ENCODE results near the gene C1QTNF9. TPM values are rescaled to one million over a fixed set of nuclear protein-coding genes. Genes with fewer than 3 reads are reported as not detected.

C1QTNF9 gene
- total RNA-seq, 1 experiment from 2014 or later, result not detected

DNA sequence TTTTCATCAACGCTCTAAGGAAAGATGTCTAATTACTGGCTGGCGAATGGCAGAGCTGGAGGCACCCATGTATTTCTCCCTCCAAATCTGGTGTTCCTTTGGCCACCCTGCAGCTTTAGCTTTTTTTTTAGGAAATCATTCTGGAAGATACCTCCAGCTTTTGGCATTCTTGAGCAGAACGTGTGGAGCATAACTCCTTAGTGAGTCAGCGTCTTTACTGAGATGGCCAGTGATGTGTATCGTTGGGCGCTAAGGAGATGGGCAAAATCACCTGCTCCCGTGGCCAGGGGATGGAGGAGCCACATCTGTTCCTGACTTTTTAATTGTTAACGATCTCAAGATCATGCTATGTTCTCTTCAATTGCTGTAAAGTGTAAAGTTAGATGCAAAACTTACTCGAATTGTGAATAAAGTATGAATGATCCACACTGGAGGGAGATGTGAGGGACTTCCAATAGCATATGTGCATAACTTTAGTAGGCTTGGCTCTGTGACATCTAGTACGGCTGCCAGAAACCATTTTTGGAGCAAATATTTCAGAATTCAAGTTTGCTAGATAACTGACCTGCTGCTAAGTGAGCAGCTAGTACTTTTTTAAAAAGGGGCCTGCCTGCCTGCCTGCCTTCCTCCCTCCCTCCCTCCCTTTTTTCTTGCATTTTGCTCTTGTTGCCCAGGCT lies 24.4 kb upstream of the C1QTNF9 start:
- intact Hi-C loops (cut with micrococcal nuclease), result no loop called here
- no peak overlapping the region for H3K27ac Mint-ChIP-seq (ENCODE audit: low read depth, unreplicated experiment)

DNA sequence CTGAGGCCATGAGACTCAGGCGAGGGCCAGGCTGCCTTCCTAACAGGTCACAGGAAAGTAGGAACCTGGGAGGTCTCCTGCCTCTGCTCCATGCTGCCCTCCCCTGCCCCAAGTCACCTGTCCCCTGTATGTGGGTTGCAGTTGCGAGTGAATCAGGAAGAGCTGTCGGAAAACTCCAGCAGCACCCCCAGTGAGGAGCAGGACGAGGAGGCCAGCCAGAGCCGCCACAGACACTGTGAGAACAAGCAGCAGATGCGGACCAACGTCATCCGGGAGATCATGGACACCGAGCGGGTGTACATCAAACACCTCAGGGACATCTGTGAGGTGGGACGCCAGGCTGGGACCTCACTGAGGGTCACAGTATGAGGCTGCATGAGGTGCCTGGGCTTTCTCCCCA lies 22.8 kb upstream of the C1QTNF9 start:
- Mint-ChIP-seq H3K4me1 (ENCODE audit: insufficient read depth, unreplicated experiment) (no peaks in the 10 kb centered on the region), H3K4me3 (ENCODE audit: unreplicated experiment) (no peak overlapping the region), H3K27me3 (ENCODE audit: insufficient read depth, unreplicated experiment) (no peaks in the 10 kb centered on the region), H3K9me3 (ENCODE audit: unreplicated experiment) (no peaks in the 10 kb centered on the region), H3K36me3 (ENCODE audit: insufficient read depth, unreplicated experiment) (peaks cover 5% of the 10 kb centered on the region), H3K27ac (ENCODE audit: low read depth, unreplicated experiment) (no peak overlapping the region)
- no TSS peak for BruUV-seq (replicated peaks)
- intact Hi-C loops (cut with micrococcal nuclease), result no loop called here
- DNase-seq (ENCODE audit: unreplicated experiment), result no peak
- TF ChIP-seq, protein P1, sequence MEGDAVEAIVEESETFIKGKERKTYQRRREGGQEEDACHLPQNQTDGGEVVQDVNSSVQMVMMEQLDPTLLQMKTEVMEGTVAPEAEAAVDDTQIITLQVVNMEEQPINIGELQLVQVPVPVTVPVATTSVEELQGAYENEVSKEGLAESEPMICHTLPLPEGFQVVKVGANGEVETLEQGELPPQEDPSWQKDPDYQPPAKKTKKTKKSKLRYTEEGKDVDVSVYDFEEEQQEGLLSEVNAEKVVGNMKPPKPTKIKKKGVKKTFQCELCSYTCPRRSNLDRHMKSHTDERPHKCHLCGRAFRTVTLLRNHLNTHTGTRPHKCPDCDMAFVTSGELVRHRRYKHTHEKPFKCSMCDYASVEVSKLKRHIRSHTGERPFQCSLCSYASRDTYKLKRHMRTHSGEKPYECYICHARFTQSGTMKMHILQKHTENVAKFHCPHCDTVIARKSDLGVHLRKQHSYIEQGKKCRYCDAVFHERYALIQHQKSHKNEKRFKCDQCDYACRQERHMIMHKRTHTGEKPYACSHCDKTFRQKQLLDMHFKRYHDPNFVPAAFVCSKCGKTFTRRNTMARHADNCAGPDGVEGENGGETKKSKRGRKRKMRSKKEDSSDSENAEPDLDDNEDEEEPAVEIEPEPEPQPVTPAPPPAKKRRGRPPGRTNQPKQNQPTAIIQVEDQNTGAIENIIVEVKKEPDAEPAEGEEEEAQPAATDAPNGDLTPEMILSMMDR (IDR thresholded peaks at IDR 0.05; ENCODE audit: unreplicated experiment), result no peak
- POLR2A ChIA-PET, result no interaction called here
- CTCF ChIA-PET, result no interaction called here

More for the DNA sequence above, 24.4 kb upstream of the C1QTNF9 start:
- CTCF ChIA-PET, result interaction anchor here (0.5 kb wide), 1 partner anchor 63 kb away, joined by 3 read pairs; no protein-coding TSS in a partner anchor
- no peaks in the 10 kb centered on the region for H3K9me3 Mint-ChIP-seq (ENCODE audit: unreplicated experiment)
- no peaks in the 10 kb centered on the region for H3K4me1 Mint-ChIP-seq (ENCODE audit: insufficient read depth, unreplicated experiment)
- H3K4me3 Mint-ChIP-seq (ENCODE audit: unreplicated experiment), result no peak overlapping the region
- DNase-seq (ENCODE audit: unreplicated experiment), result no peak
- POLR2A ChIA-PET, result interaction anchor here (0.6 kb wide), 1 partner anchor 10 kb away, joined by 3 read pairs; no protein-coding TSS in a partner anchor
- no peaks in the 10 kb centered on the region for H3K27me3 Mint-ChIP-seq (ENCODE audit: insufficient read depth, unreplicated experiment)
- H3K36me3 Mint-ChIP-seq (ENCODE audit: insufficient read depth, unreplicated experiment), result peaks cover 5% of the 10 kb centered on the region
- TF ChIP-seq, protein P1 (IDR thresholded peaks at IDR 0.05; ENCODE audit: unreplicated experiment), result no peak
- no TSS peak for BruUV-seq (replicated peaks)

DNA sequence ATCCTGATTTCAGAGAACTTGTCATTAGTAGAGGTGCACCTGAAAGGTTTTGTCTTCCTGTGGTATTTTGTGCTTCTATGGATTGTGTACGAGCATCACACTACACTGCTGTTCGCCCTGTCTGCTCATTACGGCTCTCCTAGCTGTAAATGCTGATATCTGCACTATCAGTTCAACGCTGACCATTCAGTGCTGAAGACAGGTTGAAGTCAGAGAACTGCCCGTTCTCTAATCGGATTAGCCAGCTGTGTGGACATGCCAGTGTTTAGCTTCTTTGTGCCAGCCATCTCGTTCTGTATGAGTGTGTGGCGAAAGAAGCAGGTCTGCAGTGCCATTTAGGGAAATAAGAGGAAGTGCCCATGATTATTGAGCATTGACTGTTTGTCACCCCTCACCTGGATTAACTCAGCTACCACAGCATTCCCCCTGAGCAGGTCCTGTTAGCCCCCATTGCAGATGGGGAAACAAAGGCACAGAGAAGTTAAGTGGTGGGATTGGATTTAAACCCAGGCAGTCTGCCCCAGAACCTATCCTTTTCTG lies 21.6 kb upstream of the C1QTNF9 start:
- no peaks in the 10 kb centered on the region for H3K4me1 Mint-ChIP-seq (ENCODE audit: insufficient read depth, unreplicated experiment)

DNA sequence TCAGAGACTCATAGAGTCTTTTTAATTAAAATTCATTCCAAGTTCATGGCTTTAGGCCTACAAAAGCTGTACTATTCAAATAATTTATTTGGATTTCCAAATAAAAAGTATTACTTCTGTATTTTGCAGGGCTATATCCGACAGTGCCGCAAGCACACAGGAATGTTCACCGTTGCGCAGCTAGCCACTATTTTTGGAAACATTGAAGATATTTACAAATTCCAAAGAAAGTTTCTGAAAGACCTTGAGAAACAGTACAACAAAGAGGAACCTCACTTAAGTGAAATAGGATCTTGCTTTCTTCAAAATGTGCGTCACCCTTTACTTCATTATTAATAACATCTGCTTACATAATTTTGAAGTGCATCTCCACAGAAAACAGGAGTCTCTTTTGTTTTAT lies 20.5 kb upstream of the C1QTNF9 start:
- no peak overlapping the region for H3K27ac Mint-ChIP-seq (ENCODE audit: low read depth, unreplicated experiment)
- H3K36me3 Mint-ChIP-seq (ENCODE audit: insufficient read depth, unreplicated experiment), result peaks cover 5% of the 10 kb centered on the region
- H3K4me3 Mint-ChIP-seq (ENCODE audit: unreplicated experiment), result no peak overlapping the region
- POLR2A ChIA-PET, result no interaction called here
- CTCF ChIA-PET, result no interaction called here
- no TSS peak for BruUV-seq (replicated peaks)
- no peak for DNase-seq (ENCODE audit: unreplicated experiment)
- H3K4me1 Mint-ChIP-seq (ENCODE audit: insufficient read depth, unreplicated experiment), result no peaks in the 10 kb centered on the region
- intact Hi-C loops (cut with micrococcal nuclease), result no loop called here
- no peaks in the 10 kb centered on the region for H3K27me3 Mint-ChIP-seq (ENCODE audit: insufficient read depth, unreplicated experiment)
- TF ChIP-seq, protein P1 (IDR thresholded peaks at IDR 0.05; ENCODE audit: unreplicated experiment), result no peak
- H3K9me3 Mint-ChIP-seq (ENCODE audit: unreplicated experiment), result no peaks in the 10 kb centered on the region

More for the DNA sequence above, 21.6 kb upstream of the C1QTNF9 start:
- CTCF ChIA-PET, result no interaction called here
- H3K9me3 Mint-ChIP-seq (ENCODE audit: unreplicated experiment), result no peaks in the 10 kb centered on the region
- intact Hi-C loops (cut with micrococcal nuclease), result no loop called here
- H3K36me3 Mint-ChIP-seq (ENCODE audit: insufficient read depth, unreplicated experiment), result peaks cover 5% of the 10 kb centered on the region
- no peaks in the 10 kb centered on the region for H3K27me3 Mint-ChIP-seq (ENCODE audit: insufficient read depth, unreplicated experiment)
- POLR2A ChIA-PET, result no interaction called here
- no peak overlapping the region for H3K27ac Mint-ChIP-seq (ENCODE audit: low read depth, unreplicated experiment)
- H3K4me3 Mint-ChIP-seq (ENCODE audit: unreplicated experiment), result no peak overlapping the region
- TF ChIP-seq, protein P1 (IDR thresholded peaks at IDR 0.05; ENCODE audit: unreplicated experiment), result no peak
- no TSS peak for BruUV-seq (replicated peaks)
- DNase-seq (ENCODE audit: unreplicated experiment), result no peak

All from MCF 10A (cell line).